ENCODE results near the gene NDUFAF3. TPM values are rescaled to one million over a fixed set of nuclear protein-coding genes. Genes with fewer than 3 reads are reported as not detected.

Gene NDUFAF3
- total and polyA plus RNA-seq, 2 experiments from 2014 or later = 49.9 to 118 TPM

GRCh38 chr3:48983096-48983495, 38.8 kb upstream of the NDUFAF3 start:
- TF ChIP-seq CREB1 (CRISPR knock-in tag; IDR thresholded peaks at IDR 0.05; ENCODE audit: low read depth) (no peak), JUNB (IDR thresholded peaks at IDR 0.05; ENCODE audit: unreplicated experiment) (no peak), ZNF331 (CRISPR knock-in tag; IDR thresholded peaks at IDR 0.05; ENCODE audit: low read depth) (no peak), NANOG (IDR thresholded peaks at IDR 0.05; ENCODE audit: borderline replicate concordance) (no peak), POLR2AphosphoS5 (IDR thresholded peaks at IDR 0.05; ENCODE audit: low read depth) (no peak), EZH2phosphoT487 (IDR thresholded peaks at IDR 0.05; ENCODE audit: unreplicated experiment) (no peak), CTCF (conservative IDR thresholded peaks at IDR 0.05; ENCODE audit: low read depth in 2 of 2) (no peak), ZNF462 (CRISPR knock-in tag; IDR thresholded peaks at IDR 0.05) (no peak), ETS1 (IDR thresholded peaks at IDR 0.05) (no peak), REST (IDR thresholded peaks at IDR 0.05; ENCODE audit: unreplicated experiment) (no peak), ZNF114 (CRISPR knock-in tag; IDR thresholded peaks at IDR 0.05) (no peak), EZH2 (IDR thresholded peaks at IDR 0.05; ENCODE audit: low read depth, unreplicated experiment) (no peak), STAT1 (IDR thresholded peaks at IDR 0.05; ENCODE audit: unreplicated experiment) (no peak)

More at GRCh38 chr3:48983096-48983495, 38.8 kb upstream of the NDUFAF3 start:
- H3K36me3 ChIP-seq (ENCODE audit: insufficient read depth) = peaks cover 26% of the 10 kb centered on the region
- no peaks in the 10 kb centered on the region; the same call in 1 of the 2 replicates for H3K79me2 ChIP-seq (replicated peaks; ENCODE audit: insufficient read depth)
- H3K9me2 ChIP-seq (ENCODE audit: insufficient read depth) = no peaks in the 10 kb centered on the region
- Mint-ChIP-seq H3K36me3 (ENCODE audit: low read depth) (peaks cover 69% of the 10 kb centered on the region), H3K4me3 (no peak overlapping the region), H3K4me1 (peaks cover 3% of the 10 kb centered on the region), H3K27me3 (ENCODE audit: insufficient read depth, low read depth, poor library complexity) (peaks cover 19% of the 10 kb centered on the region), H3K27ac (no peak overlapping the region), H3K9me3 (no peaks in the 10 kb centered on the region)
- H3K4me1 ChIP-seq (ENCODE audit: insufficient read depth) = no peaks in the 10 kb centered on the region
- H3F3A ChIP-seq (replicated peaks; ENCODE audit: low read depth) = 0 out of 2 replicates have a peak, but pooled peaks cover 15% of the 10 kb centered on the region
- no peak overlapping the region for H3K27ac ChIP-seq (ENCODE audit: low read depth)
- no peak overlapping the region for H3K4me2 ChIP-seq
- no peak for ATAC-seq
- DNase-seq (ENCODE audit: low spot score) = no peak
- peaks cover 28% of the 10 kb centered on the region for H4K20me1 ChIP-seq (replicated peaks; ENCODE audit: insufficient read depth)
- H3K4me3 ChIP-seq = no peak overlapping the region
- H2AFZ ChIP-seq = no peak overlapping the region
- H3K27me3 ChIP-seq (ENCODE audit: insufficient read depth) = no peaks in the 10 kb centered on the region
